HL-60/S4 (cell line): ENCODE data around the gene PGAP2.
"Not testable (repeated sequence)": the region's sequence is repeated elsewhere in the genome, so short reads cannot be mapped to it uniquely, and the experiment has no call there.

Experiments
- in situ Hi-C: fragments of 300-500 bp; cut with MboI; formaldehyde crosslinking; loops from 2 replicates; pipeline ENCODE4 v1.14.3; 2022; ENCODE audit warnings: low sequenced_read_pairs

The PGAP2 gene

GRCh38 chr11:3807909-3808860 lies at the start of gene PGAP2:
Gene PGAP2 (plus strand): TSS chr11:3808560. CDS start chr11:3811260, 2,700 bp downstream.
- in situ Hi-C loops: no loop called here

- in situ Hi-C loops: no loop called here
Measured at GRCh38 chr11:3764266-3764665, 44.1 kb upstream of the PGAP2 start.

- in situ Hi-C loops: not testable (repeated sequence)
Measured at GRCh38 chr11:3766836-3767235, 41.5 kb upstream of the PGAP2 start.

GRCh38 chr11:3767536-3767935 lies 40.8 kb upstream of the PGAP2 start:
- in situ Hi-C loops: no loop called here

GRCh38 chr11:3773180-3773579 lies 35.2 kb upstream of the PGAP2 start:
- in situ Hi-C loops: no loop called here

GRCh38 chr11:3775736-3776406 lies 32.5 kb upstream of the PGAP2 start:
- in situ Hi-C loops: no loop called here

GRCh38 chr11:3781423-3781822 lies 26.9 kb upstream of the PGAP2 start:
- in situ Hi-C loops: no loop called here

- in situ Hi-C loops: no loop called here
Measured at GRCh38 chr11:3782963-3783362, 25.4 kb upstream of the PGAP2 start.

GRCh38 chr11:3783611-3784010 lies 24.7 kb upstream of the PGAP2 start:
- in situ Hi-C loops: no loop called here

- in situ Hi-C loops: no loop called here
Measured at GRCh38 chr11:3786781-3787428, 21.5 kb upstream of the PGAP2 start.

- in situ Hi-C loops: not testable (repeated sequence)
Measured at GRCh38 chr11:3794387-3794786, 14.0 kb upstream of the PGAP2 start.

GRCh38 chr11:3795131-3796001 lies 13.0 kb upstream of the PGAP2 start:
- in situ Hi-C loops: no loop called here

- in situ Hi-C loops: no loop called here
Measured at GRCh38 chr11:3796002-3796311, 12.4 kb upstream of the PGAP2 start.

GRCh38 chr11:3796346-3796745 lies 12.0 kb upstream of the PGAP2 start:
- in situ Hi-C loops: no loop called here

- in situ Hi-C loops: no loop called here
Measured at GRCh38 chr11:3796801-3797328, 11.5 kb upstream of the PGAP2 start.

GRCh38 chr11:3797329-3798090 lies 10.8 kb upstream of the PGAP2 start, which contains the start of gene NUP98:
Gene NUP98 (minus strand): TSS chr11:3797554. CDS start chr11:3782117, 15,437 bp downstream.
- in situ Hi-C loops: no loop called here

- in situ Hi-C loops: no loop called here
Measured at GRCh38 chr11:3799143-3799542, 9.2 kb upstream of the PGAP2 start.

GRCh38 chr11:3799873-3800272 lies 8.5 kb upstream of the PGAP2 start:
- in situ Hi-C loops: no loop called here

GRCh38 chr11:3802011-3802790 lies 6.2 kb upstream of the PGAP2 start:
- in situ Hi-C loops: no loop called here
